ENCODE measurements around the gene MYH14. TPM values are rescaled to one million over a fixed set of nuclear protein-coding genes. Genes with fewer than 3 reads are reported as not detected.

MYH14 gene
- polyA plus RNA-seq, 3 donors = not detected

DNA sequence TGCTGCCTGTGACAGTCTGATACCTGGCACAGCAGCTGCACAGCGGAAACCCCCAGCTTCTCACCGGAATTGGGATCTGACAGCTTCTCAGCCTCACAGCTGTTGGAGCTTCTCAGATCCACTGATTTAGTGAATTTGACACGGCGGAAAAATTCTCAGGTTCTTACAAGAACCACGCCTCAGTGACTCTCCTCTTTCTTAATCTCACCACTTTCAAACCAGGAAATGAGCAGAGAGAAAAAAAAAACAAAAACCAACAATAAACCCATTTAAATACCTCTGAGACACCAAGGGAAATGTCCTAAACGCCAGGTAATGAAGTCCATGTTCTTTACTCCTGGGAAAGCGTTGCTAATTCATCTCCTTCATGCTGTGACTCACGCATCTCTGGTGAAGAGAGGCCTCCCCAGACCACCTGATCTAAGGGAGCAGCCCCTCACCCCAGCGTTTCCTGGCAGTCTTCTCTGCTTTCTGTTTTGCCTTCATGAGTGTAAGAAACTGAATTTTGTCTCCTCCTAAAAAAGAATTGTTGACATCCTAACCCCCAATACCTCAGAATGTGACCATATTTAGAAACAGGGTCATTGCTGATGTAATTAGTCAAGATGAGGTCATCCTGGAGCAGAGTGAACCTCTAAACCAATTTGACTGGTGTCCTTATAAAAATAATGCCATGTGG lies 24.4 kb upstream of the MYH14 start:
- Mint-ChIP-seq H3K9me3 (peaks cover 0 to 20% (median 10%) of the 10 kb centered on the region in 7 donors), H3K36me3 (no peaks in the 10 kb centered on the region), H3K27ac (no peak overlapping the region), H3K4me1 (no peaks in the 10 kb centered on the region), H3K4me3 (no peak overlapping the region), H3K27me3 (ENCODE audit: low read depth in 3 of 3) (peaks cover 2 to 5% (median 2%) of the 10 kb centered on the region in 3 donors)
- TF ChIP-seq, protein P1, sequence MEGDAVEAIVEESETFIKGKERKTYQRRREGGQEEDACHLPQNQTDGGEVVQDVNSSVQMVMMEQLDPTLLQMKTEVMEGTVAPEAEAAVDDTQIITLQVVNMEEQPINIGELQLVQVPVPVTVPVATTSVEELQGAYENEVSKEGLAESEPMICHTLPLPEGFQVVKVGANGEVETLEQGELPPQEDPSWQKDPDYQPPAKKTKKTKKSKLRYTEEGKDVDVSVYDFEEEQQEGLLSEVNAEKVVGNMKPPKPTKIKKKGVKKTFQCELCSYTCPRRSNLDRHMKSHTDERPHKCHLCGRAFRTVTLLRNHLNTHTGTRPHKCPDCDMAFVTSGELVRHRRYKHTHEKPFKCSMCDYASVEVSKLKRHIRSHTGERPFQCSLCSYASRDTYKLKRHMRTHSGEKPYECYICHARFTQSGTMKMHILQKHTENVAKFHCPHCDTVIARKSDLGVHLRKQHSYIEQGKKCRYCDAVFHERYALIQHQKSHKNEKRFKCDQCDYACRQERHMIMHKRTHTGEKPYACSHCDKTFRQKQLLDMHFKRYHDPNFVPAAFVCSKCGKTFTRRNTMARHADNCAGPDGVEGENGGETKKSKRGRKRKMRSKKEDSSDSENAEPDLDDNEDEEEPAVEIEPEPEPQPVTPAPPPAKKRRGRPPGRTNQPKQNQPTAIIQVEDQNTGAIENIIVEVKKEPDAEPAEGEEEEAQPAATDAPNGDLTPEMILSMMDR (IDR thresholded peaks at IDR 0.05) = no peak
- Histone ChIP-seq H2AFZ (ENCODE audit: insufficient read depth, low read depth, low read length, poor library complexity, severe bottlenecking) (no peak overlapping the region), H3K9ac (ENCODE audit: insufficient read depth, low read length, poor library complexity, severe bottlenecking) (no peak overlapping the region), H3K27me3 (ENCODE audit: control insufficient read depth in 2 of 2, insufficient read depth in 2 of 2, low read length in 2 of 2) (no peaks in the 10 kb centered on the region), H3K9me3 (replicated peaks in 1 of 2; ENCODE audit: control insufficient read depth in 1 of 2, insufficient read depth in 1 of 2, low read length in 2 of 2) (peaks cover 0 to 6% of the 10 kb centered on the region in 2 donors), H3K79me2 (ENCODE audit: insufficient read depth, low read length) (no peaks in the 10 kb centered on the region), H4K20me1 (ENCODE audit: insufficient read depth, low read length) (no peaks in the 10 kb centered on the region), H3K4me1 (ENCODE audit: control insufficient read depth in 1 of 2, insufficient read depth in 2 of 2, low read length in 2 of 2) (no peaks in the 10 kb centered on the region), H3K27ac (ENCODE audit: low read depth in 1 of 2, low read length in 2 of 2) (no peak overlapping the region), H3K36me3 (replicated peaks in 1 of 2; ENCODE audit: control insufficient read depth in 1 of 2, insufficient read depth in 2 of 2, low read length in 2 of 2) (no peaks in the 10 kb centered on the region), H3K4me2 (replicated peaks; ENCODE audit: extremely low read depth, low read length, poor library complexity, severe bottlenecking) (no peak overlapping the region), H3K4me3 (replicated peaks in 1 of 3; ENCODE audit: low read depth in 2 of 3, low read length in 3 of 3) (no peak overlapping the region)
- no peak for DNase-seq
- intact Hi-C loops (cut with micrococcal nuclease) = no loop called here
- whole genome bisulfite sequencing (ENCODE audit: insufficient coverage) = 81% methylated on average over 9 of the region's 9 CpGs

DNA sequence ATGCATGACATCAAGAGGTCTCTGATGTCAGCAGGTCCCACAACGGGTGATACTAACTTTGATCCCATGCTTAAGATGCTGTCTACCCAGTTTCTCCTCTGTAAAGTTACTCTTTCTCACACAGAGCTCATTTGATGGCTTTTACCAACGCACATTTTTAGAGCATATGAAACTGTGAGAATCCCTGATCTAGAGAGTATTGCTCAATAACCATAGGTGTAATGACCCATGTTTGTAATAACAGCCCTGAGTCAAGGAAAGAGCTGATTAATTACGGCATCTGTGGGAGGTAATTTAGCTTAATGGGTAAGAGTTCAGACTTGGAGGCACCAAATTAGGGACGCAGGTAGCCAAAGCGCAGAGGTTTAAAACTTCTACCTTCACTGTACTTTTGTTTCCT lies 22.3 kb upstream of the MYH14 start:
- H3K27ac ChIP-seq (ENCODE audit: low read depth in 1 of 2, low read length in 2 of 2) = no peak overlapping the region
- intact Hi-C loops (cut with micrococcal nuclease) = no loop called here
- peaks cover 0 to 6% of the 10 kb centered on the region in 2 donors for H3K9me3 ChIP-seq (replicated peaks in 1 of 2; ENCODE audit: control insufficient read depth in 1 of 2, insufficient read depth in 1 of 2, low read length in 2 of 2)
- H3K4me2 ChIP-seq (replicated peaks; ENCODE audit: extremely low read depth, low read length, poor library complexity, severe bottlenecking) = no peak overlapping the region
- no peaks in the 10 kb centered on the region for H4K20me1 ChIP-seq (ENCODE audit: insufficient read depth, low read length)
- no peaks in the 10 kb centered on the region for H3K27me3 ChIP-seq (ENCODE audit: control insufficient read depth in 2 of 2, insufficient read depth in 2 of 2, low read length in 2 of 2)
- TF ChIP-seq, protein P1 (IDR thresholded peaks at IDR 0.05) = no peak
- Mint-ChIP-seq H3K27ac (no peak overlapping the region), H3K4me3 (no peak overlapping the region), H3K36me3 (no peaks in the 10 kb centered on the region), H3K9me3 (peaks cover 0 to 16% (median 10%) of the 10 kb centered on the region in 7 donors), H3K27me3 (ENCODE audit: low read depth in 3 of 3) (peaks cover 0 to 7% (median 2%) of the 10 kb centered on the region in 3 donors), H3K4me1 (no peaks in the 10 kb centered on the region)
- H3K79me2 ChIP-seq (ENCODE audit: insufficient read depth, low read length) = no peaks in the 10 kb centered on the region
- no peak overlapping the region for H3K9ac ChIP-seq (ENCODE audit: insufficient read depth, low read length, poor library complexity, severe bottlenecking)
- H3K36me3 ChIP-seq (replicated peaks in 1 of 2; ENCODE audit: control insufficient read depth in 1 of 2, insufficient read depth in 2 of 2, low read length in 2 of 2) = no peaks in the 10 kb centered on the region
- H2AFZ ChIP-seq (ENCODE audit: insufficient read depth, low read depth, low read length, poor library complexity, severe bottlenecking) = no peak overlapping the region
- no peak for DNase-seq
- H3K4me3 ChIP-seq (replicated peaks in 1 of 3; ENCODE audit: low read depth in 2 of 3, low read length in 3 of 3) = no peak overlapping the region
- 25% methylated on average over 1 of the region's 5 CpGs for WGBS (ENCODE audit: insufficient coverage)
- no peaks in the 10 kb centered on the region for H3K4me1 ChIP-seq (ENCODE audit: control insufficient read depth in 1 of 2, insufficient read depth in 2 of 2, low read length in 2 of 2)

All from CD14-positive monocyte (primary cell).